GM18508 (cell line): ENCODE results near the gene HTD2.

Experiments used
- ATAC-seq: cut with Tn5 transposase; IDR thresholded peaks from one replicate; pipeline ENCODE4 v1.9.1; 2021; ENCODE audit warnings: moderate number of reproducible peaks; ENCODE audit not compliant: insufficient read depth, unreplicated experiment

Gene HTD2

GRCh38 chr3:58291671-58292338 is 14.5 kb upstream of the HTD2 start:
- no peak for ATAC-seq

- ATAC-seq: no peak
Measured at GRCh38 chr3:58292866-58293265, 13.5 kb upstream of the HTD2 start.

- no peak for ATAC-seq
Measured at GRCh38 chr3:58293516-58293915, 12.8 kb upstream of the HTD2 start.

- no peak for ATAC-seq
Measured at GRCh38 chr3:58296269-58296668, 10.1 kb upstream of the HTD2 start.

GRCh38 chr3:58296843-58297242 is 9.5 kb upstream of the HTD2 start:
- ATAC-seq: no peak

DNA sequence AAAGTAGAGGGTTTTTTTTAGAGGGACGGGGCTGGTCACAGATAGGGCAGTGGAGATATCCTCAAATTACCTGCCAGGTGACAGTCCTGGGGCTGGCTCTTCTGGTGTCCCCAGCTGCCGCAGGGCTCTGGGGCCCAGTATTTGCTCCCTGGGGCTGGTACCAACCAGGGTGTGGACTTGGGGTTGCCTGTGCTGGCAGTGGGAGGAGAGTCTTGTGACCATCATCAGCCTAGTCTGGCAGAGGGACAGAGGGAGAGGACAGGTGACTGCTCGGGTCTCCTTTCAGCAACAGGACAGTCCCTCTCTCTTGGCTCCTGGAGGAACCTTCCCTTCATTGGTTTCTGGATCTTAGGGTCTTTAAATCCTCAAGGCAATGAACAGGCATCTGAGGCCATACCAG is 8.1 kb upstream of the HTD2 start:
- ATAC-seq: no peak

DNA sequence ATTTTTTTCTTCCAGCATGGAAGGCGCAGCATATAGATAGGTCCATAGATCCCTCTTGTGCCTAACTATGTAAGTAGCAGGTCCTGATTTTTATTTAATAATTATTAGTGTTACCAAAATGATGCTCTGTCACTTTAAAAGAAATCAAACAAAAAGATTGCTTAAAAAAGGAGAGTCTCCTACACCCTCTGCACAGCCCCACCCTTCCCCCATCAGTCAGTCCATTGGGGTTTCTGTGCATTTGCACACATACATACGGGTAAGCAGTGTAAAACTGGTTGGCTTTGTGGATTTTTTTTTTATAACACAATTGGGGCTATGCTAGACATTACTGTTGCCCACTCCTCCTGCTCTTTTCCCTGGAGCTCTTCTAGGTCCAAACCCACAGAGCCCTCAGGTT is 7.2 kb upstream of the HTD2 start:
- no peak for ATAC-seq

- no peak for ATAC-seq
Measured at GRCh38 chr3:58299839-58300516, 6.3 kb upstream of the HTD2 start.

DNA sequence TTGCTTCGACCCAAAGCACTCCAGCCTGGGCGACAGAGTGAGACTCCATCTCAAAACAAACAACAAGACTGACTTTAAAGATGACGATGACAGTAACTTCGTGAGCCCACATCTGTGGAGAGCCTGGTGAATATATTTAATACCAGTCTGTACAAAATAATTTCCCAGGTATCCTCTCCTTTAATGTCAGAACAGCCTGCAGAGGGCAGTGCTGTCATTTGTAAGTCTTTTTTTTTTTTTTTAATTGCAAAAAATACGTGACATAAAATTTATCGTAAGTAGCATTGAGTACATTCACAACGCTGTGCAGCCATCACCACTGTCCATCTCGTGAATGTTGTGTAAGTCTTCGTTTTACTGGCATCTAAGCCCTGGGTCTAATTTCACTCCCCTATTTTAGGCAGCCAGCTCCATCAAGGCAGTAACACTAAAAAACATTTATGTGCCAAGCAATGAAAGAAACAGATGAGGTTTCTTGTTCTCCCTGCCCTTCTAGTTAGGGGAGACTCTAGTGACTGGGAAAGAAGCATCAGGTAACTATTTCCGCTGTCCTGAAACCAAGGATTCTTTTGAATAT is 1.4 kb downstream of the HTD2 start:
- no peak for ATAC-seq

DNA sequence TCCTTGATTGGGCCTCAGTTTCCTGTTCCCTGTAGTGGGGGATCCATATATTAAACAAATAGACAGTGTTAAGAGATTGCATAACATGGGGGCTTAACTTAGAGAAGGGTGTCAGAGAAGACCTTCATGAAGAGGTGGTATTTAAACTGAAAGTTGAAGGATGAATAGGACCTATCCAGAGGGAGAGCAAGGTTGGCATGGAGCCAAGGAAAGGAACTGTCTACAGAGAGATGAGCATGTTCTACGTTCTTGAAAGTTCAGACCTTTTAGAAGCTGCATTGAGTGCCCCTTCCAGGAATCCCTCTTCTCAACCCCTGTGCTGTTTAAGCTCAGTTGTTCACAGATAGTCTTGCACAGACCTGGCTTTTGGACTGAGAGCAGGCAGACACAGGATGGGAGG is 2.4 kb downstream of the HTD2 start:
- no peak for ATAC-seq

DNA sequence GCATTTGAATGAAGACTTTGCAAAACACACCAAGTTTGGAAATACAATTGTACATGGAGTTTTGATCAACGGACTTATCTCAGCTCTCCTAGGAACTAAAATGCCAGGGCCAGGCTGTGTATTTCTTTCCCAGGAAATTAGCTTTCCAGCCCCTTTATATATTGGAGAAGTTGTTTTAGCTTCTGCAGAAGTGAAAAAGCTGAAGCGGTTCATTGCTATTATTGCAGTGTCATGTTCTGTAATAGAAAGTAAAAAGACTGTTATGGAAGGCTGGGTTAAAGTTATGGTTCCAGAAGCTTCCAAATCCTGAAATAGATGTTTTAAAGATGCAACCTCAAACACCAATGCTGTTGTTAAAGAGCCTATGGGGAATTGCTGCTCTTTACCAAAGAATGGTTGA is 11.5 kb downstream of the HTD2 start:
- ATAC-seq: no peak

GRCh38 chr3:58321791-58322190 is 15.5 kb downstream of the HTD2 start:
- no peak for ATAC-seq

DNA sequence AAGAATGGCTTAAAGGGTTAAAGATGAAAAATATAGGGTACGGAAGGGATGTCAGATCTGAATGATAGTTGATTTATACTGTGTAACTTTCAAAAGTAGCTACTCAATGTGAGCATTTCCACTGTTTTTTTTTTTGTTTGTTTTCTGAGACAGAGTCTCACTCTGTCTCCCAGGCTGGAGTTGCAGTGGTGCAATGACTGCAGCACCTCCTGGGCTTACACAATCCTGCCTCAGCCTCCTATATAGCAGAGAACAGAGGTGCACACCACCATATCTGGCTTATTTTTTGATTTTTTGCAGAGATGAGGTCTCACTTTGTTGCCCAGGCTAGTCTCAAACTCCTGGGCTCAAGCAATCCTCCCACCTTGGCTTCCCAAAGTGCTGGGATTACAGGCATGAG is 16.5 kb downstream of the HTD2 start:
- no peak for ATAC-seq

- ATAC-seq: no peak
Measured at GRCh38 chr3:58323529-58324390, 17.4 kb downstream of the HTD2 start.

GRCh38 chr3:58324391-58325390 is 18.4 kb downstream of the HTD2 start:
- ATAC-seq: no peak

- ATAC-seq: no peak
Measured at GRCh38 chr3:58325525-58325992, 19.2 kb downstream of the HTD2 start.

- no peak for ATAC-seq
Measured at GRCh38 chr3:58326267-58326900, 20.1 kb downstream of the HTD2 start.

GRCh38 chr3:58329150-58329921 is 23.0 kb downstream of the HTD2 start:
- ATAC-seq: no peak
